HepG2 (cell line): ENCODE results near the gene RGL1. TPM values are rescaled to one million over a fixed set of nuclear protein-coding genes. Genes with fewer than 3 reads are reported as not detected.

Experiments used
- ATAC-seq: fragments of 200-7000 bp; cut with Tn5 transposase; 3 replicates; pipeline ENCODE4 v1.9.1; 2020; ENCODE audit warnings: mild to moderate bottlenecking, moderate library complexity
- BruUV-seq: library from RNA; stranded (reverse); fragments of 400-500 nt; replicated peaks from 2 replicates; lab custom pipeline; 2021; lab: Mats Ljungman, UMichigan
- CTCF ChIA-PET: fragments of 300-600 bp; formaldehyde crosslinking; extraction: SDS; loops from one replicate; lab custom pipeline; 2021; ENCODE audit warnings: low total read pairs, inconsistent platforms, low intra/inter-chr PET ratio; lab: Yijun Ruan, JAX
- POLR2A ChIA-PET: fragments of 350-600 bp; sonication (Branson Sonifier 250); formaldehyde crosslinking; loops from one replicate; lab custom pipeline; 2020; ENCODE audit warnings: antibody characterized with exemption, inconsistent platforms; lab: Yijun Ruan, JAX
- DNase-seq: peaks from one replicate; pipeline ENCODE4 v3.0.0-alpha.2; 2015; ENCODE audit warnings: low spot score
- FAIRE-seq: peaks from 3 replicates; lab custom pipeline; 2011; peaks lifted over from hg19 to GRCh38; lab: Jason Lieb, UNC
- H2AFZ ChIP-seq: one replicate; pipeline ENCODE4 v1.6.1; 2011; ENCODE audit warnings: low read length, inconsistent platforms
- H3K27ac ChIP-seq: fragments of 300-600 bp; 3 replicates; pipeline ENCODE4 v1.8.0; 2011; ENCODE audit warnings: mixed run types, mild to moderate bottlenecking, mixed read lengths, low read length, inconsistent platforms; ENCODE audit not compliant: insufficient read depth; ENCODE audit errors: extremely low read length
- H3K27me3 ChIP-seq, 2 experiments: fragments of 200-600 bp in 1 of 2; 2 replicates in 1 of 2; 3 replicates in 1 of 2; pipeline versions ENCODE4 v1.6.0 to v1.8.0; 2011; ENCODE audit warnings: low read length in 2 of 2, mild to moderate bottlenecking in 2 of 2, moderate library complexity in 2 of 2, inconsistent platforms in 1 of 2; ENCODE audit not compliant: insufficient read depth in 2 of 2, control insufficient read depth in 1 of 2
- H3K36me3 ChIP-seq, 2 experiments: fragments of 200-600 bp in 1 of 2; replicated peaks in 1 of 2; 2 replicates in 1 of 2; 3 replicates in 1 of 2; pipeline versions ENCODE4 v1.5.1 to v1.8.0; 2011; ENCODE audit warnings: low read length in 2 of 2, inconsistent platforms in 1 of 2; ENCODE audit not compliant: insufficient read depth in 2 of 2, control insufficient read depth in 1 of 2
- H3K4me1 ChIP-seq: 2 replicates; pipeline ENCODE4 v1.5.1; 2012; ENCODE audit warnings: low read length, inconsistent platforms; ENCODE audit not compliant: insufficient read depth
- H3K4me2 ChIP-seq: 2 replicates; pipeline ENCODE4 v1.6.0; 2011; ENCODE audit warnings: low read depth, low read length, inconsistent platforms
- H3K4me3 ChIP-seq, 3 experiments: fragments of 200-600 bp in 1 of 3; sonication (generic), shearing (Covaris generic) in 1 of 3; replicated peaks in 1 of 3; 2 replicates each; pipeline ENCODE4 v1.5.1; 2011 to 2016; ENCODE audit warnings: low read length in 3 of 3, inconsistent platforms in 2 of 3, low read depth in 2 of 3, mild to moderate bottlenecking in 2 of 3, control low read depth in 1 of 3, mixed read lengths in 1 of 3; ENCODE audit not compliant: insufficient read depth in 1 of 3
- H3K79me2 ChIP-seq: one replicate; pipeline ENCODE4 v1.6.1; 2011; ENCODE audit warnings: low read length, inconsistent platforms; ENCODE audit not compliant: insufficient read depth
- H3K9ac ChIP-seq: 2 replicates; pipeline ENCODE4 v1.6.0; 2011; ENCODE audit warnings: mild to moderate bottlenecking, low read depth, low read length, inconsistent platforms; ENCODE audit not compliant: insufficient read depth
- H3K9me3 ChIP-seq: 2 replicates; pipeline ENCODE4 v1.5.1; 2012; ENCODE audit warnings: mild to moderate bottlenecking, low read length
- H4K20me1 ChIP-seq: 2 replicates; pipeline ENCODE4 v1.6.0; 2011; ENCODE audit warnings: inconsistent platforms, mild to moderate bottlenecking, low read length, moderate library complexity; ENCODE audit not compliant: insufficient read depth
- PCBP2 ChIP-seq: fragments of 200-400 bp; formaldehyde crosslinking; optimal IDR thresholded peaks from 2 replicates; pipeline ENCODE3; 2018; ENCODE audit warnings: low read length, low read depth; ENCODE audit not compliant: poor library complexity, severe bottlenecking
- REPIN1 ChIP-seq: sonication (generic); formaldehyde crosslinking; IDR thresholded peaks from 2 replicates; pipeline ENCODE4 v1.8.0; 2022; ENCODE audit warnings: missing genetic modification reagents, low read depth, mild to moderate bottlenecking, borderline replicate concordance
- RFXAP ChIP-seq: sonication (generic); formaldehyde crosslinking; IDR thresholded peaks from 2 replicates; pipeline ENCODE4 v1.4.0; 2020; ENCODE audit warnings: missing genetic modification reagents, borderline replicate concordance
- ZNF205 ChIP-seq: IDR thresholded peaks from 2 replicates; pipeline ENCODE4 v1.6.1; 2018; ENCODE audit warnings: missing biosample characterization, missing genetic modification reagents
- ZNF225 ChIP-seq: sonication (generic); formaldehyde crosslinking; IDR thresholded peaks from 2 replicates; pipeline ENCODE4 v1.4.0; 2020; ENCODE audit warnings: mild to moderate bottlenecking, missing genetic modification reagents
- ZNF660 ChIP-seq: sonication (generic); formaldehyde crosslinking; IDR thresholded peaks from 2 replicates; pipeline ENCODE4 v1.5.1; 2020; ENCODE audit warnings: mild to moderate bottlenecking, low read depth, missing genetic modification reagents, borderline replicate concordance
- WGBS: methylation state at CpG from one replicate; pipeline ENCODE4 v1.1.6; 2017; ENCODE audit warnings: low lambda C conversion rate; 5-methylcytosine and 5-hydroxymethylcytosine counted together
- in situ Hi-C: cut with HindIII; loops from 2 replicates; pipeline ENCODE4 v1.10.0; 2017; ENCODE audit warnings: low pct_unique_long_range_greater_than_20kb; ENCODE audit not compliant: extremely low pct_ligation_motif_present
- intact Hi-C: fragments of 100-400 bp; cut with micrococcal nuclease; formaldehyde crosslinking; loops from one replicate; pipeline ENCODE4 v1.10.0; 2022; ENCODE audit not compliant: unreplicated experiment
- polyA plus RNA-seq, 8 experiments: library from polyadenylated mRNA; depleted of rRNA in 3 of 8; stranded (reverse) in 7 of 8; unstranded in 1 of 8; fragments of >200 nt; fragmentation: Illumina TruSeq in 4 of 8; extraction: Trizol in 4 of 8; gene quantifications; 2 replicates each; pipeline versions ENCODE4 v1.2.1 to v1.2.3, GENCODE V29; 2011 to 2016; ENCODE audit warnings: low read depth in 4 of 8, missing spikeins in 1 of 8, mixed read lengths in 1 of 8; ENCODE audit not compliant: insufficient read depth in 1 of 8
- total RNA-seq, 5 experiments: library from RNA; depleted of rRNA; stranded (reverse); fragments of >200 nt; fragmentation: Illumina TruSeq; extraction: Trizol; gene quantifications; 2 replicates each; pipeline ENCODE4 v1.2.3, GENCODE V29; 2016; ENCODE audit warnings: low read depth in 1 of 5
- TF ChIP-seq, protein P1 (sequence below): sonication (generic); formaldehyde crosslinking; IDR thresholded peaks from 2 replicates; pipeline ENCODE4 v1.8.1; 2023; ENCODE audit warnings: mild to moderate bottlenecking, missing genetic modification reagents
- TF ChIP-seq, protein P2 (sequence below): sonication (generic); formaldehyde crosslinking; IDR thresholded peaks from 2 replicates; pipeline ENCODE4 v1.5.0; 2020; ENCODE audit warnings: missing genetic modification reagents, mild to moderate bottlenecking, borderline replicate concordance
- TF ChIP-seq, protein P3 (sequence below): sonication (generic); formaldehyde crosslinking; IDR thresholded peaks from 2 replicates; pipeline ENCODE4 v1.5.0; 2020; ENCODE audit warnings: missing genetic modification reagents
- TF ChIP-seq, protein P4 (sequence below): sonication (generic); formaldehyde crosslinking; IDR thresholded peaks from 2 replicates; pipeline ENCODE4 v1.5.1; 2020; ENCODE audit warnings: missing genetic modification reagents, mild to moderate bottlenecking, borderline replicate concordance
- TF ChIP-seq, protein P5 (sequence below): sonication (generic); formaldehyde crosslinking; IDR thresholded peaks from one replicate; pipeline ENCODE4 v1.5.1; 2020; ENCODE audit warnings: mild to moderate bottlenecking, missing genetic modification reagents; ENCODE audit errors: not compliant biosample characterization

RGL1 gene
- total and polyA plus RNA-seq, 2 of the 13 experiments (the other 11 are each of a cell fraction or from before 2014, with no cell fraction given): 3.5 to 4.7 TPM

DNA sequence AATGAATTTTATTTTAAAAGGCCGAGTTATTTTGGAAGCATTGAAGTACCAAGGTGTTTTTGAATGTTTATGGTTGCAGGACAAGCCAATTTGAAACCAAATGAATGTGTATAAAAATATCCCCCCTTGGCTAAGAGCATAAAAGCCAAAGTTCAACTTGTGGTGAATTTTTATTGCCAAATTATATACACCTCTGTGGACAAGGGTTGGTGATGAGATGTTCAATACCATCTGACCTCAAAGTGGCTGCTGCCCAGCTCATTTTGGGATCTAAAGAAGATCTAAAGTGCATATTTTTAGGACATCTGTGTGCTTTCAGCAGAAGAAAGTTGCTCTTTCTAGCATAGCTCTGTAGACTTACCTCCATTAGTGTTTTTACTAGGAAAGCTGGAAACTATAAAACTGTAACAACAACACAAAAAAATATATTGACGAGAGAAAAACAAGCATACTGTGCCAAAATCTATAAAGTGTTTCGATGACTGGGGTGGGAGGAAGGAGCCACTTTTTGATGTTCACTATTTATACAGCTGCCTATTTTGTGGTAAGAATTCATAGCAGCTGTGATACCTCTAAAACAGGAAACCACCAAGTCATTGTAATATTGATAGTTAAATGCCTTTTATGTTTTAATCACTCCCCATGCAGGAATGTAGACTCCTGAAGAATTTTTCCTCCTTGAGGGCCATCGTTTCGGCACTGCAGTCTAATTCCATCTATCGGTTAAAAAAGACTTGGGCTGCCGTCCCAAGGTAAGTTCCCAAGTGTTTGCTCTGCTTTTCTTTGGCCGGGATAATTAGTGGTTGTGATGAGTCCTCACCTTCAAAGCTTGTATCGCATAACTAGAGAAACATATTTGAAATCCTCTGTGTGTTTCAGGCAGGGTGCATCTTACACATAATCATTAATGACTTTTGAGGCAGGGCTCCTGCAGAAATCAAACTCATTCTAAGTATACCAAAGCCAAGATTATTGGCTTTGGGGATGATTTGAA, 83.2 kb downstream of the RGL1 start:
- in situ Hi-C loops: no loop called here
- no TSS peak for BruUV-seq
- TF ChIP-seq PCBP2: no peak
- TF ChIP-seq ZNF225 (CRISPR knock-in tag): no peak
- TF ChIP-seq, protein P1, sequence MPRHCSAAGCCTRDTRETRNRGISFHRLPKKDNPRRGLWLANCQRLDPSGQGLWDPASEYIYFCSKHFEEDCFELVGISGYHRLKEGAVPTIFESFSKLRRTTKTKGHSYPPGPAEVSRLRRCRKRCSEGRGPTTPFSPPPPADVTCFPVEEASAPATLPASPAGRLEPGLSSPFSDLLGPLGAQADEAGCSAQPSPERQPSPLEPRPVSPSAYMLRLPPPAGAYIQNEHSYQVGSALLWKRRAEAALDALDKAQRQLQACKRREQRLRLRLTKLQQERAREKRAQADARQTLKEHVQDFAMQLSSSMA (CRISPR knock-in tag): no peak
- no peak for TF ChIP-seq ZNF660 (CRISPR knock-in tag)
- no peak for TF ChIP-seq ZNF205 (CRISPR knock-in tag)
- no peak for TF ChIP-seq REPIN1 (CRISPR knock-in tag)
- TF ChIP-seq, protein P2, sequence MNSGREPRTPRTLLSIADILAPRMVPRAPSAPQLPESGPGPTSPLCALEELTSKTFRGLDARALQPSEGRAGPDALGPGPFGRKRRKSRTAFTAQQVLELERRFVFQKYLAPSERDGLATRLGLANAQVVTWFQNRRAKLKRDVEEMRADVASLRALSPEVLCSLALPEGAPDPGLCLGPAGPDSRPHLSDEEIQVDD (CRISPR knock-in tag): no peak
- TF ChIP-seq, protein P3, sequence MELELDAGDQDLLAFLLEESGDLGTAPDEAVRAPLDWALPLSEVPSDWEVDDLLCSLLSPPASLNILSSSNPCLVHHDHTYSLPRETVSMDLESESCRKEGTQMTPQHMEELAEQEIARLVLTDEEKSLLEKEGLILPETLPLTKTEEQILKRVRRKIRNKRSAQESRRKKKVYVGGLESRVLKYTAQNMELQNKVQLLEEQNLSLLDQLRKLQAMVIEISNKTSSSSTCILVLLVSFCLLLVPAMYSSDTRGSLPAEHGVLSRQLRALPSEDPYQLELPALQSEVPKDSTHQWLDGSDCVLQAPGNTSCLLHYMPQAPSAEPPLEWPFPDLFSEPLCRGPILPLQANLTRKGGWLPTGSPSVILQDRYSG (CRISPR knock-in tag): no peak
- TF ChIP-seq, protein P4, sequence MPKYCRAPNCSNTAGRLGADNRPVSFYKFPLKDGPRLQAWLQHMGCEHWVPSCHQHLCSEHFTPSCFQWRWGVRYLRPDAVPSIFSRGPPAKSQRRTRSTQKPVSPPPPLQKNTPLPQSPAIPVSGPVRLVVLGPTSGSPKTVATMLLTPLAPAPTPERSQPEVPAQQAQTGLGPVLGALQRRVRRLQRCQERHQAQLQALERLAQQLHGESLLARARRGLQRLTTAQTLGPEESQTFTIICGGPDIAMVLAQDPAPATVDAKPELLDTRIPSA: no peak
- TF ChIP-seq RFXAP: no peak
- TF ChIP-seq, protein P5, sequence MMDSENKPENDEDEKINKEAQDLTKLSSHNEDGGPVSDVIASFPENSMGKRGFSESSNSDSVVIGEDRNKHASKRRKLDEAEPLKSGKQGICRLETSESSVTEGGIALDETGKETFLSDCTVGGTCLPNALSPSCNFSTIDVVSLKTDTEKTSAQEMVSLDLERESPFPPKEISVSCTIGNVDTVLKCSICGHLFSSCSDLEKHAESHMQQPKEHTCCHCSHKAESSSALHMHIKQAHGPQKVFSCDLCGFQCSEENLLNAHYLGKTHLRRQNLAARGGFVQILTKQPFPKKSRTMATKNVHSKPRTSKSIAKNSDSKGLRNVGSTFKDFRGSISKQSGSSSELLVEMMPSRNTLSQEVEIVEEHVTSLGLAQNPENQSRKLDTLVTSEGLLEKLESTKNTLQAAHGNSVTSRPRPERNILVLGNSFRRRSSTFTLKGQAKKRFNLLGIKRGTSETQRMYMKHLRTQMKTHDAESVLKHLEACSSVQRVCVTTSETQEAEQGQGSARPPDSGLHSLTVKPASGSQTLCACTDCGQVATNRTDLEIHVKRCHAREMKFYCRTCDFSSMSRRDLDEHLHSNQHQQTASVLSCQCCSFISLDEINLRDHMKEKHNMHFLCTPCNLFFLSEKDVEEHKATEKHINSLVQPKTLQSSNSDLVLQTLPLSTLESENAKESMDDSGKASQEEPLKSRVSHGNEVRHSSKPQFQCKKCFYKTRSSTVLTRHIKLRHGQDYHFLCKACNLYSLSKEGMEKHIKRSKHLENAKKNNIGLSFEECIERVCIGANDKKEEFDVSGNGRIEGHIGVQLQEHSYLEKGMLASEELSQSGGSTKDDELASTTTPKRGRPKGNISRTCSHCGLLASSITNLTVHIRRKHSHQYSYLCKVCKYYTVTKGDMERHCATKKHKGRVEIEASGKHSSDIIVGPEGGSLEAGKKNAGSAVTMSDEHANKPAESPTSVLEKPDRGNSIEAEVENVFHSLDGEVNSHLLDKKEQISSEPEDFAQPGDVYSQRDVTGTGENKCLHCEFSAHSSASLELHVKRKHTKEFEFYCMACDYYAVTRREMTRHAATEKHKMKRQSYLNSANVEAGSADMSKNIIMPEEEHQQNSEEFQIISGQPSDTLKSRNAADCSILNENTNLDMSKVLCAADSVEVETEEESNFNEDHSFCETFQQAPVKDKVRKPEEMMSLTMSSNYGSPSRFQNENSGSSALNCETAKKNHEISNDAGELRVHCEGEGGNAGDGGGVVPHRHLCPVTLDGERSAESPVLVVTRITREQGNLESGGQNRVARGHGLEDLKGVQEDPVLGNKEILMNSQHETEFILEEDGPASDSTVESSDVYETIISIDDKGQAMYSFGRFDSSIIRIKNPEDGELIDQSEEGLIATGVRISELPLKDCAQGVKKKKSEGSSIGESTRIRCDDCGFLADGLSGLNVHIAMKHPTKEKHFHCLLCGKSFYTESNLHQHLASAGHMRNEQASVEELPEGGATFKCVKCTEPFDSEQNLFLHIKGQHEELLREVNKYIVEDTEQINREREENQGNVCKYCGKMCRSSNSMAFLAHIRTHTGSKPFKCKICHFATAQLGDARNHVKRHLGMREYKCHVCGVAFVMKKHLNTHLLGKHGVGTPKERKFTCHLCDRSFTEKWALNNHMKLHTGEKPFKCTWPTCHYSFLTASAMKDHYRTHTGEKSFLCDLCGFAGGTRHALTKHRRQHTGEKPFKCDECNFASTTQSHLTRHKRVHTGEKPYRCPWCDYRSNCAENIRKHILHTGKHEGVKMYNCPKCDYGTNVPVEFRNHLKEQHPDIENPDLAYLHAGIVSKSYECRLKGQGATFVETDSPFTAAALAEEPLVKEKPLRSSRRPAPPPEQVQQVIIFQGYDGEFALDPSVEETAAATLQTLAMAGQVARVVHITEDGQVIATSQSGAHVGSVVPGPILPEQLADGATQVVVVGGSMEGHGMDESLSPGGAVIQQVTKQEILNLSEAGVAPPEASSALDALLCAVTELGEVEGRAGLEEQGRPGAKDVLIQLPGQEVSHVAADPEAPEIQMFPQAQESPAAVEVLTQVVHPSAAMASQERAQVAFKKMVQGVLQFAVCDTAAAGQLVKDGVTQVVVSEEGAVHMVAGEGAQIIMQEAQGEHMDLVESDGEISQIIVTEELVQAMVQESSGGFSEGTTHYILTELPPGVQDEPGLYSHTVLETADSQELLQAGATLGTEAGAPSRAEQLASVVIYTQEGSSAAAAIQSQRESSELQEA (CRISPR knock-in tag): no peak

More for the DNA sequence above, 83.2 kb downstream of the RGL1 start:
- ATAC-seq (no peak), FAIRE-seq (no peak), DNase-seq (no peak)
- Histone ChIP-seq H2AFZ (no peak overlapping the region), H3K4me1 (peaks cover 18% of the 10 kb centered on the region), H3K79me2 (no peaks in the 10 kb centered on the region), H3K27me3 (no peaks in the 10 kb centered on the region), H3K36me3 (peaks cover 5 to 8% of the 10 kb centered on the region in 2 experiments; a peak in 3 of 5 replicates), H3K4me2 (no peak overlapping the region), H3K9ac (no peak overlapping the region), H3K9me3 (no peaks in the 10 kb centered on the region), H3K4me3 (no peak overlapping the region), H4K20me1 (no peaks in the 10 kb centered on the region), H3K27ac (no peak overlapping the region)
- CTCF ChIA-PET: no interaction called here
- POLR2A ChIA-PET: no interaction called here
- 96% methylated on average over 9 of the region's 9 CpGs for WGBS
- intact Hi-C loops: no loop called here
